ENCODE measurements around the gene AAMP.
"Not testable (repeated sequence)": the region's sequence is repeated elsewhere in the genome, so short reads cannot be mapped to it uniquely, and the experiment has no call there.

The AAMP gene

GRCh38 chr2:218273908-218274249 lies 3.9 kb upstream of the AAMP start:
- Histone ChIP-seq H2AFZ (ENCODE audit: low read depth) (no peak overlapping the region), H3K27me3 (ENCODE audit: insufficient read depth, low read depth) (no peaks in the 10 kb centered on the region), H3K4me1 (ENCODE audit: low read depth, poor library complexity, severe bottlenecking) (peaks cover 23% of the 10 kb centered on the region), H3K4me3 (IDR thresholded peaks at IDR 0.05; ENCODE audit: insufficient read depth, low read depth, low read length) (no peak overlapping the region), H3K4me2 (no peak overlapping the region), H3K27ac (no peak overlapping the region), H3K79me2 (ENCODE audit: insufficient read depth, low read depth) (peaks cover 22% of the 10 kb centered on the region; the same call in 1 of the 2 replicates), H4K20me1 (ENCODE audit: insufficient read depth) (no peaks in the 10 kb centered on the region), H3K9ac (no peak overlapping the region), H3K36me3 (ENCODE audit: insufficient read depth) (no peaks in the 10 kb centered on the region)
- no peak for TF ChIP-seq CTCF (conservative IDR thresholded peaks at IDR 0.05; ENCODE audit: low read depth, low read length)

- not testable (repeated sequence) for H4K20me1 ChIP-seq (ENCODE audit: insufficient read depth); H3K27me3 ChIP-seq (ENCODE audit: insufficient read depth, low read depth); H3K9ac ChIP-seq; H2AFZ ChIP-seq (ENCODE audit: low read depth); H3K4me2 ChIP-seq; H3K36me3 ChIP-seq (ENCODE audit: insufficient read depth); H3K27ac ChIP-seq; H3K4me3 ChIP-seq (IDR thresholded peaks at IDR 0.05; ENCODE audit: insufficient read depth, low read depth, low read length)
- H3K4me1 ChIP-seq (ENCODE audit: low read depth, poor library complexity, severe bottlenecking), result peaks cover 25% of the 10 kb centered on the region
- H3K79me2 ChIP-seq (ENCODE audit: insufficient read depth, low read depth), result peaks cover 24% of the 10 kb centered on the region; the same call in 1 of the 2 replicates
Measured at GRCh38 chr2:218273214-218273907, 3.4 kb upstream of the AAMP start.

- peaks cover 24% of the 10 kb centered on the region; the same call in 1 of the 2 replicates for H3K79me2 ChIP-seq (ENCODE audit: insufficient read depth, low read depth)
- no peak overlapping the region for H3K4me3 ChIP-seq (IDR thresholded peaks at IDR 0.05; ENCODE audit: insufficient read depth, low read depth, low read length)
- H3K27me3 ChIP-seq (ENCODE audit: insufficient read depth, low read depth), result no peaks in the 10 kb centered on the region
- H3K4me2 ChIP-seq, result no peak overlapping the region; the same call in 1 of the 2 replicates
- H3K4me1 ChIP-seq (ENCODE audit: low read depth, poor library complexity, severe bottlenecking), result peaks cover 25% of the 10 kb centered on the region
- H4K20me1 ChIP-seq (ENCODE audit: insufficient read depth), result no peaks in the 10 kb centered on the region
- H2AFZ ChIP-seq (ENCODE audit: low read depth), result no peak overlapping the region
- H3K9ac ChIP-seq, result no peak overlapping the region
- H3K27ac ChIP-seq, result no peak overlapping the region
- TF ChIP-seq CTCF (conservative IDR thresholded peaks at IDR 0.05; ENCODE audit: low read depth, low read length), result peak; percentile 78
- H3K36me3 ChIP-seq (ENCODE audit: insufficient read depth), result no peaks in the 10 kb centered on the region
Measured at GRCh38 chr2:218272531-218273212, 2.7 kb upstream of the AAMP start.

- H2AFZ ChIP-seq (ENCODE audit: low read depth), result no peak overlapping the region
- H3K79me2 ChIP-seq (ENCODE audit: insufficient read depth, low read depth), result peaks cover 24% of the 10 kb centered on the region; the same call in 1 of the 2 replicates
- H3K27ac ChIP-seq, result no peak overlapping the region
- TF ChIP-seq CTCF (conservative IDR thresholded peaks at IDR 0.05; ENCODE audit: low read depth, low read length), result no peak
- H3K4me1 ChIP-seq (ENCODE audit: low read depth, poor library complexity, severe bottlenecking), result peaks cover 25% of the 10 kb centered on the region
- H3K27me3 ChIP-seq (ENCODE audit: insufficient read depth, low read depth), result no peaks in the 10 kb centered on the region
- H3K36me3 ChIP-seq (ENCODE audit: insufficient read depth), result no peaks in the 10 kb centered on the region
- H3K4me2 ChIP-seq, result peak overlapping the region; percentile 92; the same call in 1 of the 2 replicates
- no peak overlapping the region for H3K4me3 ChIP-seq (IDR thresholded peaks at IDR 0.05; ENCODE audit: insufficient read depth, low read depth, low read length)
- no peak overlapping the region; the same call in 1 of the 2 replicates for H3K9ac ChIP-seq
- H4K20me1 ChIP-seq (ENCODE audit: insufficient read depth), result no peaks in the 10 kb centered on the region
Measured at GRCh38 chr2:218271865-218272530, 2.1 kb upstream of the AAMP start.
